Astrocyte of the cerebellum (primary cell): ENCODE results near the gene HECW1.
"Not testable (repeated sequence)": the region's sequence is repeated elsewhere in the genome, so short reads cannot be mapped to it uniquely, and the experiment has no call there.

Experiments
- DNase-seq: peaks from one replicate; pipeline ENCODE4 v3.0.0-alpha.2; 2011; ENCODE audit warnings: low read depth
- H3K4me3 ChIP-seq: 2 replicates; pipeline ENCODE4 v1.5.1; 2011; ENCODE audit warnings: mild to moderate bottlenecking, low read depth, low read length, moderate library complexity
- CTCF ChIP-seq: IDR thresholded peaks from 2 replicates; pipeline ENCODE4 v1.5.1; 2012; ENCODE audit warnings: low read length, low read depth, moderate library complexity, mild to moderate bottlenecking; ENCODE audit errors: missing control alignments
- in situ Hi-C: cut with HindIII; loops from 2 replicates; pipeline ENCODE4 v1.10.0; 2017; ENCODE audit warnings: low sequenced_read_pairs

The HECW1 gene

GRCh38 chr7:43217055-43217454 is 104.6 kb downstream of the HECW1 start:
- DNase-seq = no peak
- TF ChIP-seq CTCF = no peak
- in situ Hi-C loops = no loop called here
- H3K4me3 ChIP-seq = no peak overlapping the region

- H3K4me3 ChIP-seq, DNase-seq, in situ Hi-C loops: not testable (repeated sequence)
Observed at GRCh38 chr7:43218901-43219300, 106.5 kb downstream of the HECW1 start.

- no peak for TF ChIP-seq CTCF
- in situ Hi-C loops = no loop called here
- H3K4me3 ChIP-seq = no peak overlapping the region
- peak; percentile 19 for DNase-seq
Observed at GRCh38 chr7:43220250-43220649, 107.8 kb downstream of the HECW1 start.

- in situ Hi-C loops = no loop called here
- H3K4me3 ChIP-seq = no peak overlapping the region
- no peak for DNase-seq
- no peak for TF ChIP-seq CTCF
Observed at GRCh38 chr7:43220742-43221141, 108.3 kb downstream of the HECW1 start.

- H3K4me3 ChIP-seq = no peak overlapping the region
- in situ Hi-C loops = no loop called here
- TF ChIP-seq CTCF = no peak
- no peak for DNase-seq
Observed at GRCh38 chr7:43229801-43230200, 117.4 kb downstream of the HECW1 start.

- in situ Hi-C loops = no loop called here
- no peak overlapping the region for H3K4me3 ChIP-seq
- DNase-seq = no peak
- no peak for TF ChIP-seq CTCF
Observed at GRCh38 chr7:43232366-43232765, 119.9 kb downstream of the HECW1 start.

GRCh38 chr7:43234073-43234472 is 121.6 kb downstream of the HECW1 start:
- no peak overlapping the region for H3K4me3 ChIP-seq
- no peak for DNase-seq
- in situ Hi-C loops = no loop called here
- no peak for TF ChIP-seq CTCF
